NCI-H524 (cell line): ENCODE results near the gene ETV1.

Source experiments
- DNase-seq, 2 experiments: peaks; one replicate each; lab custom pipeline; 2025; lab: John Stamatoyannopoulos, UW

The ETV1 gene

GRCh38 chr7:13989126-13989948 lies at the start of gene ETV1:
TSS of gene ETV1 (minus strand) at chr7:13989666. CDS start at chr7:13989052, 614 bp downstream.
- DNase-seq = peak; percentile 73 to 81

- DNase-seq = no peak
These were observed 34.9 kb upstream of the ETV1 start for GRCh38 chr7:14024406-14024805.

GRCh38 chr7:14023838-14024237 lies 34.4 kb upstream of the ETV1 start:
- no peak for DNase-seq

- peak; percentile 32 to 83 for DNase-seq
These were observed 33.9 kb upstream of the ETV1 start for GRCh38 chr7:14023342-14023741.

- no peak for DNase-seq
These were observed 31.6 kb upstream of the ETV1 start for GRCh38 chr7:14021069-14021468.

GRCh38 chr7:14020339-14020900 lies 31.0 kb upstream of the ETV1 start:
- DNase-seq = no peak

- no peak for DNase-seq
These were observed 29.3 kb upstream of the ETV1 start for GRCh38 chr7:14018751-14019150.

GRCh38 chr7:14016950-14017349 lies 27.5 kb upstream of the ETV1 start:
- DNase-seq = no peak

GRCh38 chr7:14013898-14014297 lies 24.4 kb upstream of the ETV1 start:
- DNase-seq = no peak

GRCh38 chr7:14009453-14010418 lies 20.3 kb upstream of the ETV1 start:
- DNase-seq = no peak

- no peak for DNase-seq
These were observed 11.7 kb upstream of the ETV1 start for GRCh38 chr7:14001139-14001538.

- DNase-seq = no peak
These were observed 10.8 kb upstream of the ETV1 start for GRCh38 chr7:14000247-14000646.

- DNase-seq = no peak
These were observed 9.4 kb upstream of the ETV1 start for GRCh38 chr7:13998866-13999265.

- DNase-seq = no peak
These were observed 3.1 kb upstream of the ETV1 start for GRCh38 chr7:13992596-13992964.

GRCh38 chr7:13991791-13992595 lies 2.5 kb upstream of the ETV1 start:
- no peak for DNase-seq

GRCh38 chr7:13990984-13991790 lies 1.7 kb upstream of the ETV1 start:
- peak; percentile 90 to 95 for DNase-seq

GRCh38 chr7:13990319-13990983 lies 985 bp upstream of the ETV1 start:
- DNase-seq = peak; percentile 40 to 81

GRCh38 chr7:13989949-13990305 lies 461 bp upstream of the ETV1 start:
- no peak for DNase-seq

GRCh38 chr7:13988731-13989125 lies 738 bp downstream of the ETV1 start:
- peak in 1 of 2 experiments; percentile 64 for DNase-seq

GRCh38 chr7:13988065-13988464 lies 1.4 kb downstream of the ETV1 start:
- DNase-seq = no peak
